Fibroblast of peridontal ligament (primary cell): ENCODE data around the gene IFIT5.
"Not testable (repeated sequence)": the region's sequence is repeated elsewhere in the genome, so short reads cannot be mapped to it uniquely, and the experiment has no call there.

Experiments used
- DNase-seq: peaks from one replicate; pipeline ENCODE4 v3.0.0-alpha.2; 2010; ENCODE audit errors: extremely low read depth

The IFIT5 gene

DNA sequence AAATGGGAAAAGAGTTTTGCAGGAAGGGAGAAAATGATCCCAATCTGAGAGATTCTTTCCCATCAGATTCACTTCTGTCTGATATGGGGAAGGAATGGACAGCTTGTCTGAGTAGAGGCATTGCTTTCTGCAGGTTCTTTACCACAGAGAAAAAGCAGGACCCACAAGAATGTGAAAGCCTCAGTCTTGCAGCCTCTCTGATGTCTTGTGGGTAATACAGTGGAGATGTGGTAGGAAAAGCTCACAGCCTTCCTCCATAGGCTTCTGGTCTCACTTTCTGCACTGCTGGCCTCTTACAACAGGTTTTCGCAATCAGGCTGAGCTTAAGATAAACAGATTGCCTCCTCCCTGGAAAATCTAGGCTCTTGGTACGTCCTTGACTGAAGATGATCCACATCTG, 21.4 kb upstream of the IFIT5 start:
- DNase-seq: peak; percentile 95

GRCh38 chr10:89393898-89394297, 20.5 kb upstream of the IFIT5 start:
- no peak for DNase-seq

DNA sequence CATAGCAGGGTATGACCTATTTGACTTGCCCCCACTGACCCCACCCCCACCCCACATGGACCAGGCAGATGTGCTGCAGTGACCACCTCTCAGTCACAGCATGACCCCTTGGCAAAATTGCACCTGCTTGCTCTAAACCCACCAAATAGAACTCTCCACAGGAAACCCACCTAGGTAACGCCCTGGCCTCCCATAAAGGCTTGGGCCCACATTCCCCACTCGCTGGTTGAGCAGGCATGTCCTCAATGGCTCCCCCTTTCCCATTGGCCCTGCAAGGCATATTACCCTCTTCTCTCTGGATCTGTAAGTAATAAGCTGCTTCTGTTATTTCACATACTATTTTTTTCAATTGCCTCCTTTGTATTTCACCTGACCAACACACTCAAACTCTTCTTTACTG, 19.2 kb upstream of the IFIT5 start:
- no peak for DNase-seq

GRCh38 chr10:89398003-89398749, 16.2 kb upstream of the IFIT5 start:
- DNase-seq: no peak

DNA sequence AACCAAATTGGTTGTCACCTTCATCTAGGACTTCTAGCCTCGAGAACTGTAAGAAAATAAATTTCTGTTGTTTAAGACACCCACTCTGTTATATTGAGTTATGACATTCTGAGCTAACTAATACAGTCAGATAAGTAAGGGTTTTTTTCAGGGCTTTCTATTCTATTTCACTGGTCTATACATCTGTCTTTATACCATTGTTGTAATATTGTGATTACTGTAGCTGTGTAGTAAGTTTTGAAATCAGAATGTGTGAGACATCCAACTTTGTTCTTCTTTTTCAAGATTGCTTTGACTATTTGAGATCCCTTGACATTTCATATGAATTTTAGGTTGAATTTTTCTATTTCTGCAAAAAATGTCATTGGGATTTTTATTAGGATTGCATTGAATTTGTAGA, 14.4 kb upstream of the IFIT5 start:
- no peak for DNase-seq

DNA sequence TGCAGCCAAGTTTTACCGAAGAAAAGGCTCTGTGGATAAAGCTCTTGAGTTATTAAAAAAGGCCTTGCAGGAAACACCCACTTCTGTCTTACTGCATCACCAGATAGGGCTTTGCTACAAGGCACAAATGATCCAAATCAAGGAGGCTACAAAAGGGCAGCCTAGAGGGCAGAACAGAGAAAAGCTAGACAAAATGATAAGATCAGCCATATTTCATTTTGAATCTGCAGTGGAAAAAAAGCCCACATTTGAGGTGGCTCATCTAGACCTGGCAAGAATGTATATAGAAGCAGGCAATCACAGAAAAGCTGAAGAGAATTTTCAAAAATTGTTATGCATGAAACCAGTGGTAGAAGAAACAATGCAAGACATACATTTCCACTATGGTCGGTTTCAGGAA, 11.3 kb upstream of the IFIT5 start:
- DNase-seq: no peak

- no peak for DNase-seq
These were observed 10.0 kb upstream of the IFIT5 start for GRCh38 chr10:89404104-89405047.

GRCh38 chr10:89406178-89406577, 8.2 kb upstream of the IFIT5 start:
- not testable (repeated sequence) for DNase-seq

- not testable (repeated sequence) for DNase-seq
These were observed 6.6 kb upstream of the IFIT5 start for GRCh38 chr10:89407792-89408191.

DNA sequence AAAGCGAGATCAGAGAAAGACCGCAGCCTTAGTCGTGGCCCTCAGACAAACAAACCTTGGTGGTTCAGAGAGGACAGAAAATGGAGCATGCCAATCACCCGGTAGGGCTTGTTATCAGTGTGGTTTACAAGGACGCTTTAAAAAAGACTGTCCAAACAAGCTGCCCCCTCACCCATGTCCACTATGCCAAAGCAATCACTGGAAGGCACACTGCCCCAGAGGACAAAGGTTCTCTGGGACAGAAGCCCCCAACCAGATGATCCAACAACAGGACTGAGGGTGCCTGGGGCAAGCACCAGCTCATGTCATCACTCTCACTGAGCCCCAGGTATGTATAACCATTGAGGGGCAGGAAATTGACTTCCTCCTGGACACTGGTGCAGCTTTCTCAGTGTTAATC, 5.1 kb upstream of the IFIT5 start:
- DNase-seq: not testable (repeated sequence)

DNA sequence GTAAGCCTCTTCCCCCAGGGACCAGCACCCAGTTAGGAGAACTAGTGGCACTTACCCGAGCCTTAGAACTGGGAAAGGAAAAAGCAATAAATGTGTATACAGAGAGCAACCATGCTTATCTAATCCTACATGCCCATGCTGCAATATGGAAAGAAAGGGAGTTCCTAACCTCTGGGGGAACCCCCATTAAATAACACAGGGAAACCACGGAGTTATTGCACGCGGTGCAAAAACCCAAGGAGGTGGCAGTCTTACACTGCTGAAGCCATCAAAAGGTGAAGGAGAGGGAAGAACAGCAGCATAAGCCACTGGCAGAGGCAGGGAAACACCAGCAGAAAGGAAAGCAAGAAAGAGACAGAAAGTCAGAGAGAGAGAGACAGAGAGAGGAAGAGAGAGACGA, 3.8 kb upstream of the IFIT5 start:
- not testable (repeated sequence) for DNase-seq

DNA sequence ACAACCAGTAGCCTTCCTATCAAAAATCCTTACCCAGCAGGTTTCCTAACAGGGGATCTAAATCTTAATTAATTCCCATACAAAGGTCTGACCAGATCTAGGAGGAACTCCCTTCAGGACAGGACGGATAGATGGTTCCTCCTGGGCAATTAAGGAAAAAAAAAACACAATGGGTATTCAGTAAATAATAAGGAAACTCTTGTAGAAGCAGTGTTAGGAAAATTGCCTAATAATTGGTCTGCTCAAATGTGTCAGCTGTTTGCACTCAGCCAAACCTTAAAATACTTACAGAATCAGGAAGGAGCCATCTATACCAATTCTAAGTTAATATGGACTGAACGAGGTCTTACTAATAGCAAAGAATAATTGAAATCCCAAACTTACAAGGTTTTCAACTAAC, 3.2 kb upstream of the IFIT5 start:
- DNase-seq: not testable (repeated sequence)

GRCh38 chr10:89412276-89412675, 2.1 kb upstream of the IFIT5 start:
- DNase-seq: not testable (repeated sequence)

- no peak for DNase-seq
These were observed 913 bp upstream of the IFIT5 start for GRCh38 chr10:89413398-89413912.

GRCh38 chr10:89414879-89415821, 782 bp downstream of the IFIT5 start:
- peak; percentile 54 for DNase-seq

- no peak for DNase-seq
These were observed 2.1 kb downstream of the IFIT5 start for GRCh38 chr10:89416465-89416864.

DNA sequence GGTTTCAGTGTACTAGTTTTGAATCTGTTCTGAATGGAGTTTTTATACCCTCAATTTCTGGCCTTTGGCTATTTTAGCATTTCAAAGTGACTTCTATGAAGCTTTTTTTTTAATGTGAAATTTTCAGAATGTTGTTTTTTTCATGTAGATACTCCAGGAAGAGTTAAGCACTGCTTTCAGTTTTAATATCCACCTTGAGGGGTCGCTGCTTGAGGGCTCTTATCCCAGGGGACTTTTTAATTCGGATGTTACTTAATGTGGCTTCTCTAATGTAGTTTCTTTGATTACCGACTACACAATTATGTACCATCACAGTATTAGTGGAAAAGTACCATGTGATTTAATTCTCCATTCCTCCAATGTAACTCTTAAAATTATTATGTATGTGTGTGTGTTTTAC, 5.2 kb downstream of the IFIT5 start:
- DNase-seq: peak; percentile 59

GRCh38 chr10:89421018-89421476, 6.7 kb downstream of the IFIT5 start:
- no peak for DNase-seq

DNA sequence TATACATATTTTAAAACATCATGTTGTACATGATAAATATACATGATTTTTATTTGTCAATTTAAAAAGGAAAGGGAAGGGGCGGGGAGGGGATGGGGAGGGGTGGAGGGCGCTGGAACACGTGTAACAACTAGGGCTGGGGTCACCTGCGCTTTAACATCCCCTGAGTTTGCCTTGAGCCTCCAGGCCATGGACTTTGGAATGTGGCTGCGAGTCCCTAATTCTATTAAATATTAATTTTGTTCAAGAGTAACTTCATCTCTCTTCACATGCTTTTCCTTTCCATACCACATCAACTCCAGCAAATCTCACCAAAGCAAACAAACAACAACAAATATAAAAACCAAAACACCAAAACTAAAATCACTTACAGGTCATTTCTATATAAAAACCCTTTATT, 10.6 kb downstream of the IFIT5 start:
- DNase-seq: no peak

DNA sequence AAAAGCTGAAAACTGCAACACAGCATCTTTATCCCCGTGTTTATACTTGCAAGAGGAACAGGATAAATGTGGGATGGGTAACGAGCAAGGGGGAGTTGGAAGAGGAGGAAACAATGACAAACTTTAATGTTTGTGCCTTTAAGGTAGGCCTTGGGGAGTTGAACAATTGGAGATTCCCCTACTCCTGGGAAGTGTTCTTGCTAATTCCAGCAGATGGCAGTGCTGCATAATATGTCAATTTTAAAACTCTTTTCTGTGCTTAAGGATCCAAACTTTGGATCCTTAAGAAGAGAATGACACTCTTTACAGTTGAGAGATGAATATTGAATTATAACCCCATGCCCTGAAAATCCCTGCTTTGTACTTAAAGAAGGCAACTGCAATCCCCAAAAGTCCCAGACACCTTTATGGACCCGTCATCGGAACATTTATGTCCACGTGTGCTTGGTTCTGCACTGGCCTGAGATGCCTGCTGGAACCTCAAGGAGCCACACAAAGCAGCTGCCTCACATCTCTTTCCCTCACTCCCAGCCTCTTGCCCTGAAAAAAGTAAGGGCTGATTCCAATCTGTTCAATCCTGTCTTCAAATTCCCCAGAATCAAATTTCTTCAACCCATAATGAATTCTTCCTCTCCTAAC, 12.0 kb downstream of the IFIT5 start:
- peak; percentile 88 for DNase-seq

GRCh38 chr10:89427629-89428028, 13.3 kb downstream of the IFIT5 start:
- DNase-seq: peak; percentile 87
